GM21367 (cell line): ENCODE data around the gene CCDC27.

ENCODE experiments used
- ATAC-seq: cut with Tn5 transposase; IDR thresholded peaks from one replicate; pipeline ENCODE4 v1.9.1; 2021; ENCODE audit not compliant: unreplicated experiment

The CCDC27 gene

GRCh38 chr1:3752400-3752945, at the start of gene CCDC27:
TSS of gene CCDC27 (plus strand) at chr1:3752450. CDS start at chr1:3752482, 32 bp downstream.
- no peak for ATAC-seq

DNA sequence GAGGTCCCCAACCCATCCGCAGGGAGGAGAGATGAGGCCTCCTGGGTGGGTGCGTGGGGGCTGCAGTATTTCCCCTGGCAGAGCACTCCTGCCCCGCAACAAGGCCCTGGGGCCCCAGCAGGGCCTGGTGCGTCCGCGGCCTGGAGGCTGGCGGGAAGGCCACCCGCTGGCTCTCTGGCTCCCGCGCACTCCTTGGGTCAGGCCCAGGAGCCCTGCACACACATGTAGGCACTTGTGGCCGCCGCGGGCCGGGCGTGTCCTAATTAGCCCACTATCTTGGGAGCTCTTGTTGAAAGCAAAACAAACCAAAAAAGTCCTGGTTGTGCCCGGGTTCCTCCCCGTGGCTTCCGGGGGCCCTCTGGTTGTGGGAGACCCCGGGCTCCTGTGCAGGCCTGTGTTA, 49.7 kb upstream of the CCDC27 start:
- no peak for ATAC-seq

- no peak for ATAC-seq
These were observed 49.1 kb upstream of the CCDC27 start for GRCh38 chr1:3702990-3703728.

DNA sequence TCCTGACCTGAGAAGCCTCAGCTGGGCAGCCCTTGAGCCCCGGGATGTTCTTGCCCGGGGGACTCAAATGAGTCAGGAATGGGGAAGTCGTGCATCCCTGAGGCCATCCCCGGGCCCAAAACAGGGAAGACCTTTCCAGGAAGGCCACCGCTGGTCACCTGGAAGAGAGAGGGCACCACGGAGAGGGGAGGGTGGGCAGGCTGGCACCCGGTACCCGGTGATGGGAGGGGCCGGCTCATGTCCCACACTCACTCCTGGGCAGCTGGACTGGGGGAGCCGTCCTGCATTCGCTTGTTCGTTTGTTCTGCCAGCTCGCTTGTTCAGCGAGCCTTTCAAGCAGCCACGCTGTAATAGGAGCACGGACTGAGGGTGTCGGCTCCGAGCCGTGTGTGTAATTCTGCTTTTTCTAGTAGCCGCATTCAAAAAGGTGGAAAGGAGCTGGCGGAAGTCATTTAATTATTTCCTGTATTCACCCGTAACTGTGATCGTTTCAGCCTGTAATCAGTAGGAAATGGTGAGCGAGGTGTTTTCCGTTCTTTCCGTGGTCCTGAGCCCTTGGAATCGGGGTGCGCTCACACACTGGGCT, 48.4 kb upstream of the CCDC27 start:
- no peak for ATAC-seq

GRCh38 chr1:3705341-3705950, 46.8 kb upstream of the CCDC27 start:
- ATAC-seq = no peak

DNA sequence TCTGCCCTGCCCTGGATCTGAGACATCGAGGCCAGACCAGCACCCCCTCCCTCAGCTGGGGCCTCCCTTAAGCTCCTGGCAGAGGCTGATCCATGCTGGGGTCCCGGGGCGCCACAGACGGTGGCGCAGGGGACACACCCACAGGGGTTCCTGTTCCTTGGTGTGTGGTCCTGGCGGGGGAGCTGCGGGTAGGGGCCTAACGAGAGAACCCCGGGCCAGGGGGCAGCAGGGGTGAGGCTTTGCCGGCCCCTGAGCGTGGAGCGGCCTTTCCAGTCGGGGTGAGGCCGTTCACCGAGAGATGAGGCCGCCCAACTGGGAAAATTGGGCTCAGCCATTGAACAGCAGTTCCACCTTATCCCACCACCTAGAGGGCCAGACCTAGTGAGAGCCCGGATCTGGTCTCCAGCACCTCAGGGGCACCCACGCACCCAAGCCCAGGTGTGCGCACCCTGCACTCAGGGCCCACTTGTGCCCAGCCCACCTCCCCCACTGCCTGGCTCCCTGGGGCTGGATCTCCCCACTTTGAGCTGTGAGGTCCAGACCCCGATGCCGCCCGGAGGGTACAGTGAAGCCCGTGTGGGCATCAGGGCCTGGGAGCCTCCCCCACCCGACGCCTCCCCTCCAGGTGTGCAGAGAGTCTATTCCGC, 45.5 kb upstream of the CCDC27 start:
- ATAC-seq = no peak

GRCh38 chr1:3707298-3707938, 44.8 kb upstream of the CCDC27 start:
- no peak for ATAC-seq

- ATAC-seq = no peak
These were observed 44.3 kb upstream of the CCDC27 start for GRCh38 chr1:3707939-3708328.

- no peak for ATAC-seq
These were observed 43.5 kb upstream of the CCDC27 start for GRCh38 chr1:3708791-3709190.

GRCh38 chr1:3710251-3710650, 42.0 kb upstream of the CCDC27 start:
- ATAC-seq = no peak

GRCh38 chr1:3711381-3711779, 40.9 kb upstream of the CCDC27 start:
- no peak for ATAC-seq

- ATAC-seq = no peak
These were observed 40.3 kb upstream of the CCDC27 start for GRCh38 chr1:3711780-3712451.

DNA sequence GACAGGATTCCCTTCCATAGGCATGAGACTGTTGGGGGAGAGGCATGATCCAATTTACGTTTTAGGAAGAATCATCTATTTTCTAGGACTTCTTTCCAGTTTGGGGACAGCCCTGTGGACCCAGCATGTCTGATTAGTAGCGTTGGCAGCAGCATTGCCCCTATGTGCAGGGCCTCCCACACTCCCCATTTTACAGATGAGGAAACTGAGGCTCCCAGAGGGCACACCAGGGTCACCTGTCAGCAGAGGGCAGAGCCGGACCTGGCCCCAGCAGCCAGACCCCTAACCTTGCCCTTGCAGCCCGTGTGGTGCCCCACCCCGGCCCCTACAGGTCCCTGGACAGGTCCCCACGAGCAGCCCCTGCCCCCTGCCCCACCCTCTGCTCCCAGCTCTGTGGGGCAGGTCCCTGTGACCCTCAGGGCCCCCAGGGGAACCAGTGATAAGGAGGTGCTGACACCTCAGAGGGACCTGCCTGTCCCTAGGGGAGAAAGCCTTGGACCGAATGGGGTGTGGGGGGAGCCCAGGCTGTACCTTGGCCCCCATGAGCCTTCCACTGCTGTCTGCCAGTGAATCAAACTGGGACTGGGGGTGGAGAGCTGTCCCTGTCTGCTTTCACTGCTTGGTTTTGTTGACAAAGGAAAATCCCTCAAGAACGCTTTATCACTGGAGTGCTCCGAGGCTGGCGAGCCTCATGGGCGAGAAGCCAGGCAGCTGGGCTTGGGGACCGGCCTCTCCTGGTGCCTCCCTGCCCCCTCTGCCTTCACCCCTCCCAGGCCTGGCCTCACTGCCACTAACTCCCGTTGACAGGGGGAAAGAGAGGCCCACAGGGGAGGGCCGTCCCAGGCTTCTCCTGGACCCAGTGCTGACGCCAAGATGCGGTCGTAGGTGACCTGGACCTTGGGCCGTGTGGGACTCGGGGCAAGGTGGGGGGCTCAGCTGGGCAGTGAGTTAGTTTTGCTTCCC, 39.4 kb upstream of the CCDC27 start:
- no peak for ATAC-seq

- ATAC-seq = no peak
These were observed 38.4 kb upstream of the CCDC27 start for GRCh38 chr1:3713840-3714239.

GRCh38 chr1:3714284-3714741, 37.9 kb upstream of the CCDC27 start:
- no peak for ATAC-seq

GRCh38 chr1:3714814-3715213, 37.4 kb upstream of the CCDC27 start:
- ATAC-seq = no peak

- no peak for ATAC-seq
These were observed 35.9 kb upstream of the CCDC27 start for GRCh38 chr1:3716351-3716750.

- no peak for ATAC-seq
These were observed 35.1 kb upstream of the CCDC27 start for GRCh38 chr1:3717041-3717714.
